ENCODE measurements around the gene C9orf43.
"Not testable (repeated sequence)": the region's sequence is repeated elsewhere in the genome, so short reads cannot be mapped to it uniquely, and the experiment has no call there.

- not testable (repeated sequence) for TF ChIP-seq CTCF (conservative IDR thresholded peaks at IDR 0.05; ENCODE audit: low read length); EZH2phosphoT487 (IDR thresholded peaks at IDR 0.05; ENCODE audit: borderline replicate concordance)
Measured at GRCh38 chr9:113379829-113380210, 30.7 kb upstream of the C9orf43 start.
